H9 (cell line): Measurements from ENCODE around the gene S100A7. TPM values are rescaled to one million over a fixed set of nuclear protein-coding genes. Genes with fewer than 3 reads are reported as not detected.
A peak's percentile ranks its signal among the peaks of the same experiment; 100 is the strongest.

Experiments used
- DNase-seq: peaks from one replicate; pipeline ENCODE4 v3.0.0-alpha.2; 2017
- H2AFZ ChIP-seq: one replicate; pipeline ENCODE4 v1.6.1; 2013; ENCODE audit warnings: mild to moderate bottlenecking, low read length, control low read depth, moderate library complexity
- H2AK5ac ChIP-seq: 2 replicates; pipeline ENCODE4 v1.6.1; 2013; ENCODE audit warnings: low read length, control low read depth, mixed read lengths; ENCODE audit not compliant: insufficient read length
- H2BK120ac ChIP-seq: one replicate; pipeline ENCODE4 v1.6.1; 2013; ENCODE audit warnings: low read depth, mild to moderate bottlenecking, low read length, control low read depth, inconsistent platforms; ENCODE audit not compliant: poor library complexity, severe bottlenecking
- H2BK12ac ChIP-seq: 2 replicates; pipeline ENCODE4 v1.6.1; 2013; ENCODE audit warnings: low read length, control low read depth, mixed read lengths, low read depth; ENCODE audit not compliant: insufficient read length
- H2BK15ac ChIP-seq: 2 replicates; pipeline ENCODE4 v1.6.1; 2013; ENCODE audit warnings: low read depth, low read length, control low read depth
- H2BK20ac ChIP-seq: one replicate; pipeline ENCODE4 v1.6.1; 2013; ENCODE audit warnings: low read depth, mild to moderate bottlenecking, low read length, control low read depth, inconsistent platforms; ENCODE audit not compliant: poor library complexity, severe bottlenecking
- H2BK5ac ChIP-seq: 2 replicates; pipeline ENCODE4 v1.6.1; 2013; ENCODE audit warnings: low read length, control low read depth, mixed read lengths; ENCODE audit not compliant: insufficient read length
- H3K14ac ChIP-seq: 2 replicates; pipeline ENCODE4 v1.6.1; 2013; ENCODE audit warnings: low read length, control low read depth; ENCODE audit not compliant: insufficient read depth
- H3K18ac ChIP-seq: 2 replicates; pipeline ENCODE4 v1.6.1; 2013; ENCODE audit warnings: low read depth, mild to moderate bottlenecking, mixed read lengths, low read length, control low read depth; ENCODE audit not compliant: insufficient read length
- H3K23ac ChIP-seq: 2 replicates; pipeline ENCODE4 v1.6.1; 2013; ENCODE audit warnings: low read length, control low read depth, mixed read lengths, low read depth; ENCODE audit not compliant: insufficient read length
- H3K23me2 ChIP-seq: 2 replicates; pipeline ENCODE4 v1.6.1; 2013; ENCODE audit warnings: low read depth, mild to moderate bottlenecking, mixed read lengths, low read length, control low read depth; ENCODE audit not compliant: insufficient read length, poor library complexity, severe bottlenecking
- H3K27ac ChIP-seq: 2 replicates; pipeline ENCODE4 v1.5.1; 2013; ENCODE audit warnings: low read length, control low read depth, mixed read lengths, low read depth; ENCODE audit not compliant: insufficient read length
- H3K27me3 ChIP-seq: 2 replicates; pipeline ENCODE4 v1.6.1; 2013; ENCODE audit warnings: low read length, control low read depth, inconsistent platforms; ENCODE audit not compliant: insufficient read depth
- H3K4ac ChIP-seq: 2 replicates; pipeline ENCODE4 v1.6.1; 2013; ENCODE audit warnings: low read depth, mild to moderate bottlenecking, control low read depth, inconsistent platforms, low read length, moderate library complexity
- H3K4me1 ChIP-seq: 2 replicates; pipeline ENCODE4 v1.6.1; 2013; ENCODE audit warnings: low read length, control low read depth, inconsistent platforms; ENCODE audit not compliant: insufficient read depth
- H3K4me2 ChIP-seq: 2 replicates; pipeline ENCODE4 v1.6.1; 2013; ENCODE audit warnings: low read length, control low read depth, mixed read lengths; ENCODE audit not compliant: insufficient read length, insufficient read depth
- H3K56ac ChIP-seq: 2 replicates; pipeline ENCODE4 v1.6.1; 2013; ENCODE audit warnings: low read depth, mild to moderate bottlenecking, mixed read lengths, low read length, control low read depth; ENCODE audit not compliant: insufficient read length
- H3K79me1 ChIP-seq: 2 replicates; pipeline ENCODE4 v1.6.1; 2013; ENCODE audit warnings: low read depth, mild to moderate bottlenecking, moderate library complexity, low read length, control low read depth, inconsistent platforms; ENCODE audit not compliant: insufficient read depth, poor library complexity, severe bottlenecking
- H3K79me2 ChIP-seq: 2 replicates; pipeline ENCODE4 v1.6.1; 2013; ENCODE audit warnings: low read length, control low read depth, inconsistent platforms; ENCODE audit not compliant: insufficient read depth
- H3K9ac ChIP-seq: 2 replicates; pipeline ENCODE4 v1.6.1; 2013; ENCODE audit warnings: low read length, control low read depth, mixed read lengths; ENCODE audit not compliant: insufficient read length; ENCODE audit errors: extremely low read depth
- H3K9me3 ChIP-seq: one replicate; pipeline ENCODE4 v1.6.1; 2013; ENCODE audit warnings: low read depth, low read length, inconsistent platforms; ENCODE audit not compliant: control insufficient read depth
- H3T11ph ChIP-seq: one replicate; pipeline ENCODE4 v1.6.1; 2013; ENCODE audit warnings: mild to moderate bottlenecking, low read length, control low read depth, inconsistent platforms
- H4K20me1 ChIP-seq: one replicate; pipeline ENCODE4 v1.6.1; 2013; ENCODE audit not compliant: control insufficient read depth, insufficient read length, insufficient read depth
- H4K5ac ChIP-seq: 2 replicates; pipeline ENCODE4 v1.6.1; 2013; ENCODE audit warnings: low read depth, mild to moderate bottlenecking, mixed read lengths, low read length, control low read depth; ENCODE audit not compliant: insufficient read length
- H4K8ac ChIP-seq: replicated peaks from 2 replicates; pipeline ENCODE4 v1.6.1; 2013; ENCODE audit warnings: low read length, control low read depth, mixed read lengths, low read depth; ENCODE audit not compliant: insufficient read length
- H4K91ac ChIP-seq: 2 replicates; pipeline ENCODE4 v1.6.1; 2013; ENCODE audit warnings: low read depth, mild to moderate bottlenecking, moderate library complexity, mixed read lengths, low read length, control low read depth; ENCODE audit not compliant: insufficient read length
- H3K27ac Mint-ChIP-seq, 3 experiments: 2 replicates in 2 of 3; 3 replicates in 1 of 3; pipeline ENCODE4 v1.8.0; 2020 to 2021; ENCODE audit warnings: mixed read lengths in 3 of 3, mild to moderate bottlenecking in 1 of 3, moderate library complexity in 1 of 3
- H3K27me3 Mint-ChIP-seq: 2 replicates; pipeline ENCODE4 v1.8.0; 2021; ENCODE audit warnings: low read depth, mild to moderate bottlenecking, moderate library complexity, mixed read lengths
- H3K36me3 Mint-ChIP-seq, 3 experiments: 2 replicates in 2 of 3; 3 replicates in 1 of 3; pipeline ENCODE4 v1.8.0; 2020 to 2021; ENCODE audit warnings: low read depth in 3 of 3, mixed read lengths in 3 of 3; ENCODE audit not compliant: insufficient read depth in 1 of 3
- H3K4me1 Mint-ChIP-seq, 2 experiments: 2 replicates each; pipeline ENCODE4 v1.8.0; 2020; ENCODE audit warnings: mixed read lengths in 2 of 2
- H3K4me3 Mint-ChIP-seq, 2 experiments: 2 replicates in 1 of 2; 3 replicates in 1 of 2; pipeline ENCODE4 v1.8.0; 2020 to 2021; ENCODE audit warnings: mild to moderate bottlenecking in 2 of 2, mixed read lengths in 2 of 2, moderate library complexity in 1 of 2
- H3K9me3 Mint-ChIP-seq, 2 experiments: 2 replicates in 1 of 2; 3 replicates in 1 of 2; pipeline ENCODE4 v1.8.0; 2020; ENCODE audit warnings: mild to moderate bottlenecking in 2 of 2, mixed read lengths in 2 of 2, moderate library complexity in 1 of 2
- CTCF ChIP-seq: fragments of 200-600 bp; sonication (generic); conservative IDR thresholded peaks from 3 replicates; pipeline ENCODE4 v1.8.0; 2021; ENCODE audit warnings: antibody characterized with exemption, mild to moderate bottlenecking
- WGBS: extraction: QIAGEN DNeasy Blood & Tissue Kit; methylation state at CpG from one replicate; pipeline ENCODE4 v1.1.7; 2013; ENCODE audit warnings: missing lambda C conversion rate, low lambda C conversion rate, mixed read lengths; ENCODE audit not compliant: insufficient read length; ENCODE audit errors: extremely low coverage; 5-methylcytosine and 5-hydroxymethylcytosine counted together
- total RNA-seq: library from RNA; stranded (reverse); gene quantifications from 2 replicates; pipeline ENCODE4 v1.2.1, GENCODE V29; 2021

Gene S100A7
- total RNA-seq, 1 experiment from 2014 or later: not detected

GRCh38 chr1:153466908-153467307 lies 6.5 kb upstream of the S100A7 start:
- Mint-ChIP-seq H3K9me3 (peaks cover 13 to 25% of the 10 kb centered on the region in 2 experiments), H3K36me3 (peaks cover 4 to 10% (median 5%) of the 10 kb centered on the region in 3 experiments; a peak in 5 of 7 replicates), H3K4me3 (no peak overlapping the region), H3K27me3 (peaks cover 15% of the 10 kb centered on the region), H3K27ac (peak overlapping the region in 1 of 3 experiments; percentile 74; a peak in 1 of 7 replicates), H3K4me1 (peaks cover 16 to 18% of the 10 kb centered on the region in 2 experiments)
- no peak overlapping the region for H3K27ac ChIP-seq
- H3K4me1 ChIP-seq: no peaks in the 10 kb centered on the region
- H3K23ac ChIP-seq: no peak overlapping the region
- no peak overlapping the region for H3K14ac ChIP-seq
- H2BK5ac ChIP-seq: no peak overlapping the region
- no peak overlapping the region for H3T11ph ChIP-seq
- H3K18ac ChIP-seq: peak overlapping the region; percentile 9
- H3K4me2 ChIP-seq: no peak overlapping the region
- no peak overlapping the region for H3K4ac ChIP-seq
- H4K5ac ChIP-seq: no peak overlapping the region
- H2AK5ac ChIP-seq: no peak overlapping the region
- H3K56ac ChIP-seq: no peak overlapping the region
- no peaks in the 10 kb centered on the region for H3K23me2 ChIP-seq
- H2AFZ ChIP-seq: no peak overlapping the region
- no peak overlapping the region for H3K9ac ChIP-seq
- no CpG with 5 or more reads among the region's 5 CpGs for WGBS
- no peak overlapping the region for H2BK12ac ChIP-seq
- peaks cover 10% of the 10 kb centered on the region for H3K9me3 ChIP-seq
- no peaks in the 10 kb centered on the region for H3K27me3 ChIP-seq
- H3K79me2 ChIP-seq: no peaks in the 10 kb centered on the region
- TF ChIP-seq CTCF: no peak
- no peak overlapping the region for H2BK120ac ChIP-seq
- H3K79me1 ChIP-seq: no peaks in the 10 kb centered on the region
- no peak for DNase-seq
- H2BK15ac ChIP-seq: no peak overlapping the region
- no peak overlapping the region for H2BK20ac ChIP-seq
- no peak overlapping the region for H4K8ac ChIP-seq
- H4K91ac ChIP-seq: no peak overlapping the region
- no peaks in the 10 kb centered on the region for H4K20me1 ChIP-seq
